HL-60/S4 treated with retinoic acid at 250 ng/mL for 4 days and 3 days (cell line): ENCODE measurements around the gene PKNOX1.
"Not testable (repeated sequence)": the region's sequence is repeated elsewhere in the genome, so short reads cannot be mapped to it uniquely, and the experiment has no call there.

ENCODE experiments used
- in situ Hi-C: fragments of 300-500 bp; cut with MboI; formaldehyde crosslinking; loops from 2 replicates; pipeline ENCODE4 v1.7.0; 2022; ENCODE audit warnings: low sequenced_read_pairs

PKNOX1 gene

GRCh38 chr21:42949094-42949755 lies 25.1 kb upstream of the PKNOX1 start:
- in situ Hi-C loops = not testable (repeated sequence)

- in situ Hi-C loops = loop anchor here (25.0 kb wide), 3 partner anchors 89 to 836 kb away; partner anchors contain the start of genes CSTB and RRP1
Measured at GRCh38 chr21:42951193-42951592, 23.2 kb upstream of the PKNOX1 start.

GRCh38 chr21:42956824-42957630 lies 17.3 kb upstream of the PKNOX1 start:
- in situ Hi-C loops = loop anchor here (25.0 kb wide), 3 partner anchors 95 to 830 kb away; partner anchors contain the start of genes CSTB and RRP1

GRCh38 chr21:42958122-42958521 lies 16.2 kb upstream of the PKNOX1 start:
- in situ Hi-C loops = loop anchor here (25.0 kb wide), 3 partner anchors 96 to 829 kb away; partner anchors contain the start of genes CSTB and RRP1

- in situ Hi-C loops = loop anchor here (25.0 kb wide), 3 partner anchors 97 to 828 kb away; partner anchors contain the start of genes CSTB and RRP1
Measured at GRCh38 chr21:42959728-42960127, 14.6 kb upstream of the PKNOX1 start.

- in situ Hi-C loops = loop anchor here (25.0 kb wide), 3 partner anchors 100 to 825 kb away; partner anchors contain the start of genes CSTB and RRP1
Measured at GRCh38 chr21:42962380-42963007, 11.9 kb upstream of the PKNOX1 start.

GRCh38 chr21:42964086-42964485 lies 10.3 kb upstream of the PKNOX1 start:
- in situ Hi-C loops = loop anchor here (25.0 kb wide), 3 partner anchors 102 to 823 kb away; partner anchors contain the start of genes CSTB and RRP1

- in situ Hi-C loops = loop anchor here (25.0 kb wide), 3 partner anchors 102 to 823 kb away; partner anchors contain the start of genes CSTB and RRP1
Measured at GRCh38 chr21:42964546-42965210, 9.7 kb upstream of the PKNOX1 start.

- in situ Hi-C loops = loop anchor here (25.0 kb wide), 3 partner anchors 103 to 822 kb away; partner anchors contain the start of genes CSTB and RRP1
Measured at GRCh38 chr21:42965211-42965560, 9.2 kb upstream of the PKNOX1 start.

GRCh38 chr21:42967616-42968015 lies 6.7 kb upstream of the PKNOX1 start:
- in situ Hi-C loops = loop anchor here (25.0 kb wide), 3 partner anchors 105 to 820 kb away; partner anchors contain the start of genes CSTB and RRP1

- in situ Hi-C loops = loop anchor here (25.0 kb wide), 3 partner anchors 107 to 818 kb away; partner anchors contain the start of genes CSTB and RRP1
Measured at GRCh38 chr21:42969193-42969600, 5.2 kb upstream of the PKNOX1 start.

GRCh38 chr21:42970946-42971653 lies 3.3 kb upstream of the PKNOX1 start:
- in situ Hi-C loops = loop anchor here (25.0 kb wide), 3 partner anchors 109 to 816 kb away; partner anchors contain the start of genes CSTB and RRP1

GRCh38 chr21:42971897-42972275 lies 2.5 kb upstream of the PKNOX1 start:
- in situ Hi-C loops = loop anchor here (25.0 kb wide), 3 partner anchors 110 to 815 kb away; partner anchors contain the start of genes CSTB and RRP1

- in situ Hi-C loops = loop anchor here (25.0 kb wide), 3 partner anchors 111 to 814 kb away; partner anchors contain the start of genes CSTB and RRP1
Measured at GRCh38 chr21:42973309-42973990, 912 bp upstream of the PKNOX1 start.

- in situ Hi-C loops = loop anchor here (25.0 kb wide), 3 partner anchors 113 to 812 kb away; partner anchors contain the start of genes CSTB and RRP1
Measured at GRCh38 chr21:42974832-42975820, 764 bp downstream of the PKNOX1 start.

GRCh38 chr21:42975886-42976608 lies 1.7 kb downstream of the PKNOX1 start:
- in situ Hi-C loops = no loop called here
